Ishikawa (cell line): ENCODE measurements around the gene RTEL1.

Experiments
- CEBPB ChIP-seq: IDR thresholded peaks from 2 replicates; pipeline ENCODE4 v1.6.1; 2012
- CREB1 ChIP-seq: IDR thresholded peaks from 2 replicates; pipeline ENCODE4 v1.6.1; 2012; ENCODE audit warnings: low read depth
- EGR1 ChIP-seq: IDR thresholded peaks from 2 replicates; pipeline ENCODE4 v1.6.1; 2012
- EP300 ChIP-seq: IDR thresholded peaks from 2 replicates; pipeline ENCODE4 v1.6.1; 2012; ENCODE audit warnings: borderline replicate concordance
- FOXM1 ChIP-seq: IDR thresholded peaks from 2 replicates; pipeline ENCODE4 v1.6.1; 2012; ENCODE audit warnings: low read depth, borderline replicate concordance
- MAX ChIP-seq: IDR thresholded peaks from 2 replicates; pipeline ENCODE4 v1.6.1; 2012
- NFIC ChIP-seq: IDR thresholded peaks from 2 replicates; pipeline ENCODE4 v1.6.1; 2012
- RAD21 ChIP-seq: IDR thresholded peaks from 2 replicates; pipeline ENCODE4 v1.6.1; 2012; ENCODE audit warnings: low read depth
- REST ChIP-seq: IDR thresholded peaks from 2 replicates; pipeline ENCODE4 v1.6.1; 2012; ENCODE audit warnings: low read depth, mild to moderate bottlenecking
- TAF1 ChIP-seq: IDR thresholded peaks from 2 replicates; pipeline ENCODE4 v1.6.1; 2012; ENCODE audit warnings: low read depth, mild to moderate bottlenecking
- TCF12 ChIP-seq: IDR thresholded peaks from 2 replicates; pipeline ENCODE4 v1.6.1; 2012; ENCODE audit warnings: low read depth
- TEAD4 ChIP-seq: IDR thresholded peaks from 2 replicates; pipeline ENCODE4 v1.6.1; 2012
- USF1 ChIP-seq: IDR thresholded peaks from 2 replicates; pipeline ENCODE4 v1.6.1; 2012
- YY1 ChIP-seq: IDR thresholded peaks from 2 replicates; pipeline ENCODE4 v1.6.1; 2012; ENCODE audit warnings: low read depth
- ZBTB7A ChIP-seq: IDR thresholded peaks from 2 replicates; pipeline ENCODE4 v1.6.1; 2012; ENCODE audit warnings: low read depth

The RTEL1 gene

GRCh38 chr20:63734111-63734945, 76.2 kb downstream of the RTEL1 start:
- TF ChIP-seq ZBTB7A (no peak), YY1 (no peak), FOXM1 (no peak), USF1 (no peak), TEAD4 (no peak), CREB1 (no peak), REST (no peak)

- TF ChIP-seq ZBTB7A, result no peak
- TF ChIP-seq USF1, result no peak
- TF ChIP-seq RAD21, result no peak
- TF ChIP-seq EP300, result no peak
- no peak for TF ChIP-seq NFIC
- no peak for TF ChIP-seq TEAD4
- TF ChIP-seq CREB1, result no peak
These were observed 77.1 kb downstream of the RTEL1 start for GRCh38 chr20:63734946-63735858.

- TF ChIP-seq NFIC, result no peak
- no peak for TF ChIP-seq FOXM1
- no peak for TF ChIP-seq EGR1
- TF ChIP-seq TAF1, result no peak
- no peak for TF ChIP-seq YY1
- TF ChIP-seq CEBPB, result no peak
- no peak for TF ChIP-seq EP300
- no peak for TF ChIP-seq TCF12
- TF ChIP-seq REST, result no peak
These were observed 78.0 kb downstream of the RTEL1 start, which contains the start of gene LIME1 for GRCh38 chr20:63735859-63736718. Gene LIME1, plus strand, starts transcription at chr20:63736664. Its CDS starts 886 bp downstream, at chr20:63737550.

- TF ChIP-seq EP300 (no peak), NFIC (no peak), REST (no peak), RAD21 (no peak), FOXM1 (no peak), CREB1 (no peak), MAX (no peak), TEAD4 (no peak), CEBPB (no peak), EGR1 (no peak), USF1 (no peak), ZBTB7A (no peak), TCF12 (no peak), TAF1 (no peak), YY1 (no peak)
These were observed 79.0 kb downstream of the RTEL1 start for GRCh38 chr20:63736893-63737694.
